Type B pancreatic cell (in vitro differentiated cells): ENCODE data around the gene UBAC2. TPM values are rescaled to one million over a fixed set of nuclear protein-coding genes. Genes with fewer than 3 reads are reported as not detected.

ENCODE experiments used
- DNase-seq: peaks from one replicate; pipeline ENCODE4 v3.0.0; 2021; ENCODE audit warnings: mixed read lengths; ENCODE audit not compliant: unreplicated experiment; ENCODE audit errors: extremely low spot score
- H3K27ac Mint-ChIP-seq: 2 replicates; pipeline ENCODE4 v1.8.0; 2021; ENCODE audit warnings: mild to moderate bottlenecking, mixed read lengths
- H3K27me3 Mint-ChIP-seq: 2 replicates; pipeline ENCODE4 v1.8.0; 2021; ENCODE audit warnings: mixed read lengths
- H3K36me3 Mint-ChIP-seq: 2 replicates; pipeline ENCODE4 v1.8.0; 2021; ENCODE audit warnings: mixed read lengths
- H3K4me1 Mint-ChIP-seq: one replicate; pipeline ENCODE4 v1.8.0; 2021; ENCODE audit warnings: mixed read lengths; ENCODE audit not compliant: unreplicated experiment
- H3K4me3 Mint-ChIP-seq: 2 replicates; pipeline ENCODE4 v1.8.0; 2021; ENCODE audit warnings: mild to moderate bottlenecking, mixed read lengths
- H3K9me3 Mint-ChIP-seq: 2 replicates; pipeline ENCODE4 v1.8.0; 2021; ENCODE audit warnings: mixed read lengths
- CTCF ChIP-seq: fragments of 200-600 bp; sonication (generic); conservative IDR thresholded peaks from 2 replicates; pipeline ENCODE4 v1.5.0; 2021; ENCODE audit warnings: antibody characterized with exemption, mild to moderate bottlenecking
- total RNA-seq: library from RNA; stranded (reverse); gene quantifications from 2 replicates; pipeline ENCODE4 v1.2.1, GENCODE V29; 2021; ENCODE audit warnings: low replicate concordance

UBAC2 gene
- total RNA-seq, 1 donor from 2014 or later, result 66.0 TPM

- no peak for DNase-seq
- Mint-ChIP-seq H3K27me3 (no peaks in the 10 kb centered on the region), H3K4me1 (peaks cover 9% of the 10 kb centered on the region), H3K9me3 (no peaks in the 10 kb centered on the region), H3K4me3 (no peak overlapping the region), H3K27ac (no peak overlapping the region), H3K36me3 (peaks cover 37% of the 10 kb centered on the region)
- no peak for TF ChIP-seq CTCF
Measured at GRCh38 chr13:99363391-99363790, 162.7 kb downstream of the UBAC2 start.

GRCh38 chr13:99363949-99364348 lies 163.3 kb downstream of the UBAC2 start:
- H3K27me3 Mint-ChIP-seq, result no peaks in the 10 kb centered on the region
- no peaks in the 10 kb centered on the region for H3K9me3 Mint-ChIP-seq
- H3K36me3 Mint-ChIP-seq, result peaks cover 36% of the 10 kb centered on the region
- no peak overlapping the region for H3K27ac Mint-ChIP-seq
- peaks cover 6% of the 10 kb centered on the region for H3K4me1 Mint-ChIP-seq
- no peak for TF ChIP-seq CTCF
- no peak overlapping the region for H3K4me3 Mint-ChIP-seq
- DNase-seq, result no peak

GRCh38 chr13:99366075-99366987 lies 165.7 kb downstream of the UBAC2 start:
- H3K4me1 Mint-ChIP-seq, result no peaks in the 10 kb centered on the region
- no peaks in the 10 kb centered on the region for H3K27me3 Mint-ChIP-seq
- no peaks in the 10 kb centered on the region for H3K9me3 Mint-ChIP-seq
- no peak for DNase-seq
- no peak overlapping the region for H3K27ac Mint-ChIP-seq
- TF ChIP-seq CTCF, result no peak
- no peak overlapping the region for H3K4me3 Mint-ChIP-seq
- H3K36me3 Mint-ChIP-seq, result peaks cover 41% of the 10 kb centered on the region

DNA sequence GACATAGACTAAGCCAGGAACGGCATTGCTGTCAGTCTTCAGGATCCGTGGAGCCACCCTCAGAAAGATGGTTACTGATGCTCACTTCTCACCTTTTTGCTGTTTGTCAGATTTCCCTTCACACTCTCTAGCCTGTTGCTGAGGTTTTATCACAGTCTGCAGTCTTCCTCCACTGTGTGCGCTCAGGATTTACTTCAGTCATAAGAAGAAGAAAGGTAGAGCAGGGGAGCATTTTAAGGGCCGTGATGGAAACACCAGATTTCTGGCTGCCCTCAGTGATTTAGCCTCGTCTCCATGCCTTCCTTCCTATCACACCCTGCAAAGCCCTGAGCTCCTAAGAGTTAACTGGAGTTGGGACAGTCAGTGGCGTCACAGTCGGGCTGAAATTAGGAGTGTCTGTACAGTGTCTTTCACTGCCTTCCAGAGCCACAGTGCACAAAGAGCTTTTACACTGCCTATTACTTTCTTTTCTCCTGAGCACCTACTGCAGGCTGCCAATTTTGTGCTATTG lies 166.5 kb downstream of the UBAC2 start:
- no peak for TF ChIP-seq CTCF
- no peaks in the 10 kb centered on the region for H3K9me3 Mint-ChIP-seq
- no peak overlapping the region for H3K4me3 Mint-ChIP-seq
- H3K27ac Mint-ChIP-seq, result no peak overlapping the region
- no peaks in the 10 kb centered on the region for H3K4me1 Mint-ChIP-seq
- DNase-seq, result no peak
- peaks cover 40% of the 10 kb centered on the region for H3K36me3 Mint-ChIP-seq
- no peaks in the 10 kb centered on the region for H3K27me3 Mint-ChIP-seq

GRCh38 chr13:99367663-99368448 lies 167.2 kb downstream of the UBAC2 start:
- Mint-ChIP-seq H3K4me3 (no peak overlapping the region), H3K36me3 (peaks cover 39% of the 10 kb centered on the region), H3K27ac (no peak overlapping the region), H3K27me3 (no peaks in the 10 kb centered on the region), H3K4me1 (no peaks in the 10 kb centered on the region), H3K9me3 (no peaks in the 10 kb centered on the region)
- no peak for DNase-seq
- TF ChIP-seq CTCF, result no peak
